RWPE2 (cell line): Measurements from ENCODE around the gene XAB2.

ENCODE experiments used
- ATAC-seq: fragments of 200-7000 bp; cut with Tn5 transposase; 3 replicates; pipeline ENCODE4 v1.9.1; 2021; ENCODE audit warnings: low read depth
- DNase-seq: peaks from one replicate; pipeline ENCODE4 v3.0.0-alpha.2; 2020; ENCODE audit warnings: low spot score
- H3K27ac ChIP-seq: fragments of 450-650 bp; 2 replicates; pipeline ENCODE4 v1.5.1; 2017; ENCODE audit warnings: mild to moderate bottlenecking; ENCODE audit not compliant: poor library complexity, severe bottlenecking
- H3K27me3 ChIP-seq: fragments of 250-450 bp; sonication (Bioruptor Pico); 2 replicates; pipeline ENCODE4 v1.5.1; 2021; ENCODE audit warnings: mild to moderate bottlenecking, moderate library complexity; ENCODE audit not compliant: insufficient read depth, poor library complexity, severe bottlenecking
- H3K36me3 ChIP-seq: fragments of 250-450 bp; sonication (Bioruptor Pico); 2 replicates; pipeline ENCODE4 v1.5.1; 2020; ENCODE audit warnings: low read depth, mild to moderate bottlenecking, moderate library complexity
- H3K4me1 ChIP-seq: fragments of 250-450 bp; sonication (Bioruptor Pico); 2 replicates; pipeline ENCODE4 v1.5.1; 2021; ENCODE audit warnings: mild to moderate bottlenecking, moderate library complexity; ENCODE audit not compliant: insufficient read depth, poor library complexity, severe bottlenecking
- H3K4me3 ChIP-seq: fragments of 250-450 bp; sonication (Bioruptor Pico); 2 replicates; pipeline ENCODE4 v1.5.1; 2021; ENCODE audit warnings: mild to moderate bottlenecking, moderate library complexity; ENCODE audit not compliant: severe bottlenecking
- H3K9me3 ChIP-seq: fragments of 250-450 bp; sonication (Bioruptor Pico); 2 replicates; pipeline ENCODE4 v1.5.1; 2021; ENCODE audit warnings: mild to moderate bottlenecking, moderate library complexity; ENCODE audit not compliant: severe bottlenecking
- CTCF ChIP-seq: fragments of 450-650 bp; IDR thresholded peaks from one replicate; pipeline ENCODE4 v1.5.1; 2017; ENCODE audit warnings: mild to moderate bottlenecking, moderate library complexity; ENCODE audit not compliant: poor library complexity, severe bottlenecking

XAB2 gene

DNA sequence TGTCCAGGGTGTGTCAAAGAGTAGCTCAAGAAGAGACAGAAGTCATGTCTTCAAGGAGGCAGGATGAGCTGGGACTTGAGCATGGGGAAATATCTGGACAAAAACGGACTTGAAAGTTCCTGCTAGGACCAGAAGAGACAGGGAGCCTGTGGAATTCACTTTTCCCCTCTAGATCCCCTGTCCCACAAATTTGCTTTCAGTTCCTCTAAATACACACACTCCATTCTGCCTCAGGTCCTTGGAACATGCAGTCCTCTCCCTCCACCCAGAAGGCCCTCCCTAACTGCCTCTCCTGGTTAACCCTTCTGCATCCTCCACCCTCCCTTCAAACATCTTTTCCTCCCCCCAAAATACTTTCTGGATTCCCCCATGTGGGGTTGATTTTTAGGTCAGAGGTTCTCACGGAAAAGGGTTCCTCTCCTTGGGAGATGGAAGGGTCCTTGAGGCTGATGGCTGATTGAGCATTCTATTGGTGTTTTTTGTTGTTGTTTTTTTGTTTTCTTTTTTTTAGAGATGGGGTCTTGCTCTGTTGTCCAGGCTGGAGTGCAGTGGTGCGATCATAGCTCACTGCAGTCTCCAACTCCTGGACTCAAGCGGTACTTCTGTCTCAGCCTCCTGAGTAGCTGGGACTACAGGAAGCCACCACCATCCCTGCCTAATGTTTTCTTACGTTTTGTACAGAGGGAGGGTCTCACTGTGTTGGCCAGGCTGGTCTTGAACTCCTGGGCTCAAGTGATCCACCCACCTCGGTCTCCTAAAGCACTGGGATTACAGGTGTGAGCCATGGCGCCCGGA, 32.6 kb upstream of the XAB2 start:
- Histone ChIP-seq H3K27me3 (no peaks in the 10 kb centered on the region), H3K9me3 (no peaks in the 10 kb centered on the region), H3K27ac (no peak overlapping the region), H3K4me3 (no peak overlapping the region), H3K36me3 (no peaks in the 10 kb centered on the region), H3K4me1 (no peaks in the 10 kb centered on the region)
- no peak for ATAC-seq
- DNase-seq: no peak
- TF ChIP-seq CTCF: no peak

GRCh38 chr19:7658219-7658686, 28.9 kb upstream of the XAB2 start:
- no peak for TF ChIP-seq CTCF
- DNase-seq (no peak), ATAC-seq (no peak)
- Histone ChIP-seq H3K36me3 (no peaks in the 10 kb centered on the region), H3K27ac (no peak overlapping the region), H3K4me3 (no peak overlapping the region), H3K4me1 (no peaks in the 10 kb centered on the region), H3K27me3 (no peaks in the 10 kb centered on the region), H3K9me3 (no peaks in the 10 kb centered on the region)

DNA sequence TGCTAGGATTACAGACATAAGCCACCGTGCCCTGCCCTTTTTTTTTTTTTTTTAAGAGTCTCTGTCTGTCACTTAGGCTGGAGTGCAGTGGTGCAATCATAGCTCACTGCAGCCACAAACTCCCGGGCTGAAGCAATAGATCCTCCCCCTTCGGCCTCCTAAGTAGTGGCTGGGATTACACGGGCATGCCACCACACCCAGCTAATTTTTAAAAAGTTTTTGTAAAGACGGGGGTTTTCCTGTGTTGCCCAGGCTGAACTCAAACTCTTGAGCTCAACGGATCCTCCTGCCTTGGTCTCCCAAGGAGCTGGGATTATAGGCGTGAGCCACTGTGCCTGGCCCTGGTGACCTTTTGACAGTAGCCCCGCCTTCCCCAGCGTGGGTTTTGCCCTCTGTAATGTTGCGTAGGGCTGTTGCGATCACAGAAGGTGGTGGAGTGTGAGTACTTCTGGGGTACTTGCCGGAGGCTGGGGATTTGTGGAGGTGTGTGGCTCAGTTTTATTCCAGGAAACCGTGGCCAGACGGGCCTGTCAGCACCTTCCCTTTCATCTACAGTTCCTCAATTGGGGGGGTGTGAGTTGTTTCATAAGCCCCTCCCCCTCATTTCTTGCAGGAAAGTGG, 27.9 kb upstream of the XAB2 start:
- Histone ChIP-seq H3K27me3 (no peaks in the 10 kb centered on the region), H3K27ac (no peak overlapping the region), H3K4me3 (no peak overlapping the region), H3K9me3 (no peaks in the 10 kb centered on the region), H3K36me3 (no peaks in the 10 kb centered on the region), H3K4me1 (no peaks in the 10 kb centered on the region)
- DNase-seq: no peak
- ATAC-seq: no peak
- TF ChIP-seq CTCF: no peak

- ATAC-seq: no peak
- H3K27ac ChIP-seq: no peak overlapping the region
- H3K9me3 ChIP-seq: no peaks in the 10 kb centered on the region
- no peaks in the 10 kb centered on the region for H3K36me3 ChIP-seq
- DNase-seq: no peak
- TF ChIP-seq CTCF: no peak
- no peak overlapping the region for H3K4me3 ChIP-seq
- H3K4me1 ChIP-seq: no peaks in the 10 kb centered on the region
- H3K27me3 ChIP-seq: no peaks in the 10 kb centered on the region
These were observed 26.2 kb upstream of the XAB2 start for GRCh38 chr19:7655581-7655980.

- H3K27me3 ChIP-seq: no peaks in the 10 kb centered on the region
- DNase-seq (no peak), ATAC-seq (no peak)
- H3K4me3 ChIP-seq: no peak overlapping the region
- no peaks in the 10 kb centered on the region for H3K9me3 ChIP-seq
- TF ChIP-seq CTCF: no peak
- no peaks in the 10 kb centered on the region for H3K4me1 ChIP-seq
- H3K27ac ChIP-seq: no peak overlapping the region
- H3K36me3 ChIP-seq: no peaks in the 10 kb centered on the region
These were observed 25.1 kb upstream of the XAB2 start for GRCh38 chr19:7654401-7654800.
